ENCODE measurements around the gene NFAT5. TPM values are rescaled to one million over a fixed set of nuclear protein-coding genes. Genes with fewer than 3 reads are reported as not detected.
A peak's percentile ranks its signal among the peaks of the same experiment; 100 is the strongest.

Gene NFAT5
- total RNA-seq, 1 donor from 2014 or later: 41.0 TPM

DNA sequence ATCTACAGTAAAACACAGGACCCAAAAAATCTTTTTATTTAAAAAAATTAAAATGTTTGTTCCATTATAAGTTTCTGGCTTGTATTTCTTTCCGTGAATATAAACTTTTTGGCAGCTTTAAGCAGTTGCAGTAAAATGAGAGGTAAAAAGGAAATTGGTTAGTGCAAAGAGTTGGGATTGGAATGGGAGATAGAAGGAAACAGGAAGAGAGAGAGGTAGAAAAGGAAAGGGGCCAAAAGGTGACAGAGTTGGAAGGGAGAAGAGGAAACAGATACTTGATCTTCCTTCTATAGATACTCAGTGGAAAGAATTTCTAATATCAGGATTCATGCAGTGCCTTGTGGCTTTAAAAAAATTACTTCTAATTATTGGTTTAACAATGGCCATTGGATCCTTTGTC lies 97.1 kb downstream of the NFAT5 start:
- H3K4me1 Mint-ChIP-seq (ENCODE audit: low read depth): no peaks in the 10 kb centered on the region
- H3K9me3 Mint-ChIP-seq (ENCODE audit: low read depth): no peaks in the 10 kb centered on the region
- no peak overlapping the region for H3K4me3 Mint-ChIP-seq (ENCODE audit: unreplicated experiment)
- no peak overlapping the region for H3K27ac Mint-ChIP-seq (ENCODE audit: unreplicated experiment)
- TF ChIP-seq, protein P1, sequence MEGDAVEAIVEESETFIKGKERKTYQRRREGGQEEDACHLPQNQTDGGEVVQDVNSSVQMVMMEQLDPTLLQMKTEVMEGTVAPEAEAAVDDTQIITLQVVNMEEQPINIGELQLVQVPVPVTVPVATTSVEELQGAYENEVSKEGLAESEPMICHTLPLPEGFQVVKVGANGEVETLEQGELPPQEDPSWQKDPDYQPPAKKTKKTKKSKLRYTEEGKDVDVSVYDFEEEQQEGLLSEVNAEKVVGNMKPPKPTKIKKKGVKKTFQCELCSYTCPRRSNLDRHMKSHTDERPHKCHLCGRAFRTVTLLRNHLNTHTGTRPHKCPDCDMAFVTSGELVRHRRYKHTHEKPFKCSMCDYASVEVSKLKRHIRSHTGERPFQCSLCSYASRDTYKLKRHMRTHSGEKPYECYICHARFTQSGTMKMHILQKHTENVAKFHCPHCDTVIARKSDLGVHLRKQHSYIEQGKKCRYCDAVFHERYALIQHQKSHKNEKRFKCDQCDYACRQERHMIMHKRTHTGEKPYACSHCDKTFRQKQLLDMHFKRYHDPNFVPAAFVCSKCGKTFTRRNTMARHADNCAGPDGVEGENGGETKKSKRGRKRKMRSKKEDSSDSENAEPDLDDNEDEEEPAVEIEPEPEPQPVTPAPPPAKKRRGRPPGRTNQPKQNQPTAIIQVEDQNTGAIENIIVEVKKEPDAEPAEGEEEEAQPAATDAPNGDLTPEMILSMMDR (IDR thresholded peaks at IDR 0.05): no peak
- no peaks in the 10 kb centered on the region for H3K27me3 Mint-ChIP-seq (ENCODE audit: low read depth)
- peaks cover 10% of the 10 kb centered on the region for H3K36me3 Mint-ChIP-seq (ENCODE audit: low read depth)
- no peak for DNase-seq (ENCODE audit: low spot score)

DNA sequence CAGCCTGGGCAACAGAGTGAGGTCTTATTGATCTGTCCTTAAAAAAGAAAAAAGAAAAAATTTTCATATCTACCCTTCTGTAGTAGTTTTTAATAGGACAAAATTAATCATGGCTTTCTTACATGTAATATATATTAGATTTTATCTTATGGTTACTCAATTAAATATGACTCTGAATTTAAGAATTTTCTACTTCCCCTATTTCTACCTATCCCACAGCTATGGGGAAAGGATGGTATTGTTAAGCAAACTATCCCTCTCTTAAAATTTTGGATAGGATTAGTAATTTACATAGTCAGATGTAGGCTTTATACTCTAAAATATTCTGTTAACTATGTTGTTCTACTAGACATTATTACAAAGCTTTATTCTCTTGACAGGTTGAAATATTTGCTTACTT lies 98.1 kb downstream of the NFAT5 start:
- Mint-ChIP-seq H3K4me3 (ENCODE audit: unreplicated experiment) (no peak overlapping the region), H3K27ac (ENCODE audit: unreplicated experiment) (no peak overlapping the region), H3K27me3 (ENCODE audit: low read depth) (no peaks in the 10 kb centered on the region), H3K9me3 (ENCODE audit: low read depth) (no peaks in the 10 kb centered on the region), H3K4me1 (ENCODE audit: low read depth) (no peaks in the 10 kb centered on the region), H3K36me3 (ENCODE audit: low read depth) (peaks cover 13% of the 10 kb centered on the region)
- TF ChIP-seq, protein P1 (IDR thresholded peaks at IDR 0.05): no peak
- DNase-seq (ENCODE audit: low spot score): no peak

DNA sequence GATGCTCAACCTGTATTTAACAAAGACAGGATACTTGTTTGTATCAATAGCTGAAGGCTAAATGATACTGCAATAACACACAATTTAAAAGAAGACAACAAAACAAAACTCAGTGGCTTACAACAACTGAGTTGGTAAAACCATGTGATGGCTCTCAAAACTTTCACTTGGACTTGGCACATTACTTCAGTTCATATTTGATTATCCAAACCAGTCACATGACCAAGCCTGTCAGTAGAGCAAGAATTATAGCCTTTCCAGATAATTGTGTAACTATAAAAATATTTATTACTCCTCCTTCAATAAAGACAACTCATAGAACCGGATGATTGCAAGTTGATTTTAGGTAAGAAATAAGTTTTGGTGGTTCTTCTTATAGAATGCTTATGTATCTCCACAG lies 103.8 kb downstream of the NFAT5 start:
- TF ChIP-seq, protein P1 (IDR thresholded peaks at IDR 0.05): no peak
- Mint-ChIP-seq H3K36me3 (ENCODE audit: low read depth) (peaks cover 17% of the 10 kb centered on the region), H3K4me3 (ENCODE audit: unreplicated experiment) (no peak overlapping the region), H3K27me3 (ENCODE audit: low read depth) (no peaks in the 10 kb centered on the region), H3K4me1 (ENCODE audit: low read depth) (peaks cover 12% of the 10 kb centered on the region), H3K9me3 (ENCODE audit: low read depth) (no peaks in the 10 kb centered on the region), H3K27ac (ENCODE audit: unreplicated experiment) (peak overlapping the region; percentile 12)
- no peak for DNase-seq (ENCODE audit: low spot score)

DNA sequence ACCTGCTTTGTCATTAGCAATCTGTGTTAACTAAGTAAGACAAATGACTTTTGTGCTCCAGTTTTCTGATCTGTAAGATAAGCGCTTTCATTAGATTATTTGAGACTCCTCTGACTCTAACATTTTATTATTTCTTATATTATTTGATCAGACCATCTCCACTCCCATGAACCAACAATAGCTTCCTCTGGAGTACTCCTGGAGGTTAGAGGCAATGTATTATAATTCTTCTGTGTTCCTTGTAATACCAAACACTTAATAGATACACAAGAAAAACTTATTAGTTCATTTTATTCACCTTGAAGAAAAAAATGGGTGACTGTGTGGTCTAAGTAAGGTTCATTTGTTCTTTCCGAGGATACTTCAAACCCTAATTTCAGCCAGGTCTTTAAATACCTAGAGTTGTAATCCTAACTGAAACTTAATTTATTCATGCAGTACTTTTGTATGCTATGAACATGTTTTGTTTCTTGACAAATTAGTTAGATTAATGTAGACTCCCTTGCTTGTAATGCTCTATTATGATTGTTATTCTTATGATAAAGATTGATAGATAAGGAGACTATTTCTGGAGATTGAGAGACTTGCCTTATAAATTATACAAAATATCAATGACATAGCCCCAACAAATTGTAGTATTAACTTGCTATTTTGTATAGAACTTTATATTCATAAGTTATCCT lies 106.7 kb downstream of the NFAT5 start:
- Mint-ChIP-seq H3K36me3 (ENCODE audit: low read depth) (peaks cover 20% of the 10 kb centered on the region), H3K4me1 (ENCODE audit: low read depth) (peaks cover 12% of the 10 kb centered on the region), H3K27me3 (ENCODE audit: low read depth) (no peaks in the 10 kb centered on the region), H3K27ac (ENCODE audit: unreplicated experiment) (no peak overlapping the region), H3K9me3 (ENCODE audit: low read depth) (no peaks in the 10 kb centered on the region), H3K4me3 (ENCODE audit: unreplicated experiment) (no peak overlapping the region)
- TF ChIP-seq, protein P1 (IDR thresholded peaks at IDR 0.05): no peak
- DNase-seq (ENCODE audit: low spot score): no peak

DNA sequence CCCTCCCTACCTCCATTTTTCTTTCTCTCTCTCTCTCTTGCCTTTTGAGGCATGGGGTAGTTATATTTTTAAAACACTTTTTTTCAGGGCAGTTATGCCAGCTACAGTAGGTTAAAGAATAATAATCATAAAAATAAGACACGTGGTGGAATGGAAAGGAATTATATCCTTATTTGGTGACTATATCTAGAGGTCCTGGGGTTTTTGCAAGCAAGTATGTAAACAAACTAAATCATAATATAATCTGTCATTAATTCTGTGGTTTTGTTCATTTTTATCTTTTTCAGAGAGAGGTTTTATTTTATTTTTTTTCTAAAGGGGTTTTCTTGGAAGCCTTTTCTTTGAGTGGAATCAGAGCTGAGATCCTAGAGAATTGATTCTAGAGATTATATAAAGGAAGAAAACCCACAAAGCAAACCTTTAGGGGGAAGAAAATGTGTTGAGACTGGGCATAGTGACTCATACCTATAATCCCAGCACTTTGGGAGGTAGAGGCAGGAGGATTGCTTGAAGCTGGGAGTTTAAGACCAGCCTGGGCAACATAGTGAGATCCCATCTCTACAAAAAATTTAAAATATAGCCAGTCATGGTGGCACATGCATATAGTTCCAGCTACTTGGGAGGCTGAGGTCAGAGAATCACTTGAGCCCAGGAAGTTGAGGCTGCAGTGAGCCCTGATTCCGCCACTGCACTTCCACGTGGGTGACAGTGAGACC lies 107.4 kb downstream of the NFAT5 start:
- H3K36me3 Mint-ChIP-seq (ENCODE audit: low read depth): peaks cover 19% of the 10 kb centered on the region
- peaks cover 12% of the 10 kb centered on the region for H3K4me1 Mint-ChIP-seq (ENCODE audit: low read depth)
- TF ChIP-seq, protein P1 (IDR thresholded peaks at IDR 0.05): no peak
- H3K27me3 Mint-ChIP-seq (ENCODE audit: low read depth): no peaks in the 10 kb centered on the region
- H3K27ac Mint-ChIP-seq (ENCODE audit: unreplicated experiment): peak overlapping the region; percentile 36
- H3K9me3 Mint-ChIP-seq (ENCODE audit: low read depth): no peaks in the 10 kb centered on the region
- H3K4me3 Mint-ChIP-seq (ENCODE audit: unreplicated experiment): no peak overlapping the region
- no peak for DNase-seq (ENCODE audit: low spot score)
